Activated T-cell treated with anti-CD3 and anti-CD28 coated beads, Interleukin-2, amount 50 U/mL, for 1 hour (primary cell): Measurements from ENCODE around the gene PDCD2L.
"Not testable (repeated sequence)": the region's sequence is repeated elsewhere in the genome, so short reads cannot be mapped to it uniquely, and the experiment has no call there.

Experiments used
- DNase-seq: peaks from one replicate; pipeline ENCODE4 v3.0.0-alpha.2; 2020

Gene PDCD2L

DNA sequence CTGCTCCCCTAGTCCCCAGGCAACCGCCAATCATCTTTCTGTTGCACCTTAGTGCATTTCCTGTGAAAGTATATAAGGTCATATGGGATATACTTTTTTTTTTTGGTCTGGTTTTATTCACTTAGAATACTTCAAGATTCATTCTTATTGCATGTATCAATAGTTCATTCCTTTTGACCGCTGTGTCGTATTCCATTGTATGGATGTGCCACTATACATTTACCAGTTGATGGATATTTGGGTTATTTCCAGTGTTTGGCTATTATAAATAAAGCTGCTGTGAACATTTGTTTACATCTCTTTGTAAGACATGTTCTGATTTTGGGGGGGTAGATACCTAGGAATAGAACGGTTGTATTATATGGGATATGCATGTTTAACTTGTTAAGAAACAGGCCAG is 14.1 kb downstream of the PDCD2L start:
- DNase-seq = no peak

GRCh38 chr19:34426096-34426661 is 22.0 kb downstream of the PDCD2L start:
- DNase-seq = no peak

DNA sequence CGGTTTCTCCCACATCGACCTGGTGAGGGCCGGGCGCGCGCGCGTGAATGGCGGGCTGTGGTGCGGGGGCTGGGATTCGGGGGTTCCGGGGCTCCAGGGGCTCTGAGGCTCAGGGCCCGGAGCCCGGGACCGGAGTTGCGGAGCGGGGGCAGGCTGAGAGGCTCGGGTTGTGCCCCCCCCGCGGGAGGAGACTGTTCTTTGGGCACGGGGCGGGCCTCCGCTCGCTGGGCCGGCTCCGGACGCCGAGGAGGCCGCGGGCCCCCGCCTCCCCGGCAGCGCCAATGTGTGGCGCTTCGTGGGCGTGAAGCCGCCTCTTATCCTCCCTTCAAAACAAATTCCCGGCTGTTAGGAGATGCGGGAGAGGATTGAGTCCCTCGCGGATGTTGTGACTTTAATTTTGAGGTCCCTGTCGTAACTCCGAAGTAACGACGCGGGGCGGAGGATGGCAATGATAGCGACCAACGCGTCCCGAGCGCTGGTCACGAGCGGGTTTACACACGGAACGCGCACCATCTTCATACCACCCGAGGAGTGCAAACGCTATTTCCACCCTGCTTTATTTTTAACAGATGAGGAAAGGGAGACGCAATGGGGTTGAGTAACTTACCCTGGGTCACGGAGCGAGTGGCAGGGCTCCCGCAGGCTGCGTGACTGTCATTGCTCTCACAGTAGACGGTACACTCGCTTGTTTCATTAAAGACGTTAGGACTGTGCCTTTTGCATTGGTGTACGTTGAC is 24.5 kb downstream of the PDCD2L start:
- DNase-seq = no peak

- DNase-seq = no peak
These were observed 25.4 kb downstream of the PDCD2L start for GRCh38 chr19:34429553-34429952.

DNA sequence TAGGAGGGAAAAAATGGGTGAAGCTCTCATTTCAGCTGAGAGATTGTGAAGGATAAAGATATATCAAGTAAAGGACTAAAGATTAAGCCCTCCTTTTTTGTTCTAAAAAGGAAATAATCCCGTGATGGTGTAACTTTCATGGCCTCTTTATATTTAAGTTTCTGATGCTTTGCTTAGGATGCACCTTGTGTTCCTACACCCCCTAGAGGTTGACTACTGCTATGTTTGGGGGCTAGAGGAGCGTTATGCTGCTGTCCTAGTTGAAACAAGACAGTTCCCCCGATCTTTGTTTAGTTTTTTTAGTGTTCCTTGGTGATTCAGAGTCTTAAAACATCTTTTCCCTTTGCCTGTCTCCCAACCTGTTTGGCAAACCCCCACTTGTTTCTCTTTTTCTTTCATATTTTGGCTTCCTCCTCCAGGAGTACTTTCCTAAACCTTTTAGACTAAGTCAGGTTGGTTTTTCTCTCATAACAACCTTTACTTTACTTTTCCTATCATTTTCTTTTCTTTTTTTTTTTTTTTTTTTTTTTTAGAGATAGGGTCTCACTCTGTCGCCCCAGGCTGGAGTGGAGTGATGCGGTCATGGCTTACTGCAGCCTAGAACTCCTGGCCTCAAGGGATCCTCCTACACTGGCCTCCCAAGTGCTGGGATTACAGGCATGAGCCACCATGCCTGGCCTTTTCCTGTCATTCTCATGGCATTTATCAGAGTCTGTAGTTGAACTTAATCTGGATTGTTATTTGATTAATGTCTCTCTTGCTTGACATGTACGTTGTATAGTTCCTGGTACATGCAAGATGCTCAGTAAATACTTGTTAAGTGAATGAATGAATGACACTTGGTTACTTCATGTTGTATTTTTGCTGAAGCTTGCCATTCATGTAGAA is 26.8 kb downstream of the PDCD2L start:
- DNase-seq = no peak

- no peak for DNase-seq
These were observed 27.6 kb downstream of the PDCD2L start for GRCh38 chr19:34431681-34432402.

DNA sequence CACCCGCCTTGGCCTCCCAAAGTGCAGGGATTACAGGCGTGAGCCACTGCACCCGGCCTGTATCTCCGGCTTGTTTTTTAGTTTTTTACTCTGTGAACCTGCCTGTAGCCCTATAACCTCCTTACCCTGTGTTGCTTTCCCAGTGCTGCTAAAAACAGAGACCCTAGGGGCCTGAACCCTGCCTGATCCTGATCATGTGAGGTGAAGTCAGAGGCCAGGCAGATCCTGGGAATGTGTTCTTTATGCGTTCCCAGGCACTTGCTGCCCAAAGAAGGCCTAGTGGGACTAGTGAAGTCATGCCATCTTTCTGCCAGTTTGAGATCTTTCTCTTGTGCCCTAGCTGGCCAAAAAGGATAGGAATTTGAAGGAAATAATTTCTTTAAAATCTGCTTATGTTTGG is 28.6 kb downstream of the PDCD2L start:
- no peak for DNase-seq

- DNase-seq = no peak
These were observed 32.5 kb downstream of the PDCD2L start for GRCh38 chr19:34436716-34437115.

DNA sequence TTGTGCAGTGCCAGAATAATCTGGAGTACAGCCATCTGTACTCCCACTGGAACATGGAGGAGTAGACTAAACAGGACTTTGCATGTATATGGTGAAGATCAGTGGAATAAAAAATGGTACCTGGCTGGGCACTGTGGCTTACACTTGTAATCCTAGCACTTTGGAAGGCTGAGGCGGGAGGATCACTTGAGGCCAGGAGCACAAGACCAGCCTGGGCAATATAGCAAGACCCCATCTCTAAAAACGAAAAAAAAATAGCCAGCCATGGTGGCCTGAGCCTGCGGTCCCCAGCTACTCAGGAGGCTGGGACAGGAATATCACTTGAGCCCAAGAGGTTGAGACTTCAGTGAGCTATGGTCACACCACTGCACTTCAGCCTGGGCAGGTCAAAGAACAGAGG is 44.0 kb downstream of the PDCD2L start:
- DNase-seq = no peak

- DNase-seq = no peak
These were observed 48.5 kb downstream of the PDCD2L start for GRCh38 chr19:34452723-34453122.

DNA sequence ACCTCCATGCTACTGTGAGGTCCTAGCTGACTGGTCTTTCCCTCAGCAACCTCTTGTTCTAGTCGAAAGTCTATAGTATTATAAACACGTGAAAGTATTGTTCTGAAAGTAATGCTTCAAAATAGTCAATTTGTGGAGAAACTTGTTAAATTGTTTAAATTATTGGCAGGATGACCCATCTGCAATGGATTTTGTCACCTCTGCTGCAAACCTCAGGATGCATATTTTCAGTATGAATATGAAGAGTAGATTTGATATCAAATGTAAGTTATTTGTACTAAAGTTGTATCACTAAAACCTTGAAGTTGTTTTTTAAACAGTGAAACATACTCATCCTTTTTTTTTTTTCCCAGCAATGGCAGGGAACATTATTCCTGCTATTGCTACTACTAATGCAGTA is 49.9 kb downstream of the PDCD2L start:
- DNase-seq = no peak

GRCh38 chr19:34454685-34455084 is 50.5 kb downstream of the PDCD2L start:
- no peak for DNase-seq

- not testable (repeated sequence) for DNase-seq
These were observed 51.7 kb downstream of the PDCD2L start for GRCh38 chr19:34455783-34456480.

DNA sequence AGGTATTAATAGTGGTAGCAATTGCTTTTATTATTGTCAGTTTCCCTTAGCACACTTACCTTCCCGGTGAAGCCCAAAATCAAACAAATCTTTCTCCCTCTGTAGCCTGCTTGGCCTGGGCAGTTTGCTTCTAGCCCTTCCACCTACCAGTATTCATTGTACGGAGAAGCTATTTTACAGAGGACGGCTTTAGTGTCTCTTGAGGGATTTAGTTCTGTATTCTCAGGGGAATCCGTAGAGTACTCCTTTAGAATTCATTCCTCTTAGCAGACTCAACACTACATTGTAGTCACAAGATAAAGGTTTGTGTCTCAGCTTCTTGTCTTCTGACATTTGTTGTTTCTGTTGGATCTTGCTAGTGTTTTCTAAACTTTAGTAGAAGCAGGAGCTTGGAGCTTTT is 53.2 kb downstream of the PDCD2L start:
- no peak for DNase-seq

- no peak for DNase-seq
These were observed 54.5 kb downstream of the PDCD2L start for GRCh38 chr19:34458677-34459076.

DNA sequence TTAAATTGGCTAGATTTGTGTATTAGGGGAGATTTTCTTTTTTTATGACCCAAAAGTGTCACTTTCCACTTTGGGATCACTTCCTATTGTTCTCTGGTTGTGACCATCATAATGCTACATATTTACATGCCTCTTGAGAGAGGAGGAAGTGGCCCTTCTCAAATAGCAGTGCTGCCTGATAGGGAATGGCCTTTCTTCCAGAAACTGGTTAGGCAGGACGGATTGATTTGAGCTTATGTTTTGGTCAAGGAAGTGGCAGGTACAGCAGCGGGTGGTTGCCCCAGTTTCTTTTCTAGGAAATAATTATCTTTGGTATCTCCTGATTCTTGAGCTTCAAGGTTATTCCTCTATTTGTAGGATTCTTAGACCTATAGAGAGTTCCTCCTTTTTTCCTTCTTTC is 55.4 kb downstream of the PDCD2L start:
- no peak for DNase-seq

DNA sequence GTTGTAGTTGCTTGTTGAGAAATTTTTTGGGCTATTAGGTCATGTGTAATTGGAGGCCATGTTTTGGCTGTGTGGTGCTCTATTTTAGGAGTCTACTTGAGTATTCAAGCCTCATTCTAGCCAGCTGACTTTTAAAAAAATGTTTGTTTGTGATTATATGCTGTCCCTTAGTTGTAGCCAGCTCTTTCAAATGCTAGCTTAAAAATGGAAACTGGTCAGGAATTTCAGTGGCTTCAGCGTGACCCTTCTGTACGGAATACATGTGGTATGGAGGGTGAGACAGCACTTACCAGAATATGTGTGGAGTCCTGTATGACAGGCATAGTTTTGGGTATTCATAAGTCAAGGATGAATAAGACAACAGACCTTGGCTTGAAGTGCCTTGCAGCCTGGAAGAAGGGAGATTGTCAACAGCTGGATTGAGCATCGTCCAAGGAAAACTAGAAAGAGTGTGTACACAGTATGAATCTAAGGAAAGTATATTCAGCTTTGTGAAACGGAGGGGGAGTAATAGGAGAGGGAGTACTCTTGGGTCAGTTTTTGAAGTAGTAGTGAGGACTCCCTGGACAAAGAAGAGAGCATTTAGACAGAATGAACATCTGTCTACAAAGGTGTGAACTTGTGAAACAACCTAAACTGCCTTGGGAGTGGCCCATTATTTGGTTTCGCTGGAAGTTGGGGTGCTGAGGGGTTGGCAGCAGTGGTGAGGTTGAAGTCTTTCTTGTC is 57.3 kb downstream of the PDCD2L start:
- DNase-seq = no peak

DNA sequence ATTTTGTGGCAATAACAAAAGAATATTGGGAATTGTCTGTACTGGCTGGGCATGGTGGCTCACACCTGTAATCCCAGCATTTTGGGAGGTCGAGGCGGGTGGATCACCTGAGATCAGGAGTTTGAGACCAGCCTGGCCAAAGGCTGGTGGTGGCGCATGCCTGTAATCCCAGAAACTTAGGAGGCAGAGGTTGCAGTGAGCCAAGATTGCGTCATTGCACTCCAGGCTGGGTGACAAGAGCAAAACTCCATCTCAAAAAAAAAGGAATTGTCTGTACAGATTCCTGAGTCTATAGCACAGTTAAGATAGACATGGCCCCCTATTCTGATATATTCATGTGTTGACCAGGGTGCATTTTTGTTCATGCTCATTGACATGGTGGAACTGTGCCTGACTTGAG is 60.6 kb downstream of the PDCD2L start:
- DNase-seq = not testable (repeated sequence)

DNA sequence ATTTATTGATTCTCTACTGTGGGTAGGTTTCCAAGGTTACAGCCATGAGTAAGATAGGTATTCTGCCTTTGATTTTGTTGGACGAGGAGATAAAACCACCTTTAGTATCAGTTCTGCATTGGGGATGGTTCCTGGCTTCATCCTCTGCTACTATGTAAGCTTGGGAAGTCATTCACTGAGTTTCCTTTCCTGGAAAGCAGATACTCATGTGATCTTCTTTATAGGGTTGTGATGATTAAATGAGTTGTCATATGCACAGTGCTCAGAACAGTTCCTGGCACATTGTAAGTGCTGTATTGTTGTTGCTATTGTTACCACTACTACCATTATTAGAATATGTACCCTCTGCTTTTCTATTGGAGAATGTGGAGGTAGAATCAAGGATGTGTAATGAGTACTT is 64.2 kb downstream of the PDCD2L start:
- DNase-seq = no peak

GRCh38 chr19:34469026-34469425 is 64.8 kb downstream of the PDCD2L start:
- DNase-seq = not testable (repeated sequence)

DNA sequence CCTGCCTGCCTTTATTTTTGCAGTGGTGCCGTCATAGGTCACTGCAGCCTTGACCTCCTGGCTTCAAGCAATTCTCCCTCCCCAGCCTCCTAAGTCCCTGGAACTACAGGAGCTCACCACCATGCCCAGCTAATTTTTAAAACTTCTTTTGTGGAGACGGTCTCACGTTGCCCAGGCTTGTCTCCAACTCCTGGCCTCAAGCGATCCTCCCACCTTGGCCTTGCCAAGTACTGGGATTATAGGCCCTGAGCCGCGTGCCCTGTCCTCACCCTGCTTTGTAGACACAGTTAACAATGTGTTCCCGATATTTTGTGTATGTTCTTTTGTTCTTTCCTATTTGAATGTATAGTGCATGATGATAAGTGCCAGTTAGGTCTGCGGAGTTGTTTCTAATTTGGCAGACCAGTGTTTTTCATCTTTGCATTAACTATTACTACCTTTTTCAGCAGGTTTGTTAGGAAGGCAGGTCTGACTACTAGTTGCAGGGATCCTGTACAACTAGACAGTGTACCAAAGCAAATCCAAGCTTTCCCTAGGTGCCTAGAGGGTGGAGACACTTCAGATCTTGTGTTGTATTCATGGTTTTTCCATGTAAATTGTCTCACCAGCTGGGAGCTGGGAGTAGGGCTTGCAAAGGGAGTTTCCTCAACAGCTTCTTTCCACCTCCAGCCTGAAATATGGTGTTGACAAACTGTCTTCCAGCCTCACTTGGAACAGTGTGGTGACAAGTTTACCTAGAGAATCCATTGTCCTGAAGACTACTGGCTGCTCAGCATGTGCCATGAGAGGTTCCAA is 67.9 kb downstream of the PDCD2L start:
- DNase-seq = no peak
